Activated CD4-positive, CD25-positive, alpha-beta regulatory T cell treated with anti-CD3 and anti-CD28 coated beads, Interleukin-2, amount 50 U/mL, for 24 hours (primary cell): Measurements from ENCODE around the gene FAM47E.
"Not testable (repeated sequence)": the region's sequence is repeated elsewhere in the genome, so short reads cannot be mapped to it uniquely, and the experiment has no call there.

Source experiments
- ATAC-seq, 2 donors: fragments of 150-1000 bp; cut with Tn5 transposase; one replicate each; pipeline ENCODE4 v1.10.0; 2021; ENCODE audit warnings: mild to moderate bottlenecking in 1 of 2, moderate library complexity in 1 of 2

Gene FAM47E

DNA sequence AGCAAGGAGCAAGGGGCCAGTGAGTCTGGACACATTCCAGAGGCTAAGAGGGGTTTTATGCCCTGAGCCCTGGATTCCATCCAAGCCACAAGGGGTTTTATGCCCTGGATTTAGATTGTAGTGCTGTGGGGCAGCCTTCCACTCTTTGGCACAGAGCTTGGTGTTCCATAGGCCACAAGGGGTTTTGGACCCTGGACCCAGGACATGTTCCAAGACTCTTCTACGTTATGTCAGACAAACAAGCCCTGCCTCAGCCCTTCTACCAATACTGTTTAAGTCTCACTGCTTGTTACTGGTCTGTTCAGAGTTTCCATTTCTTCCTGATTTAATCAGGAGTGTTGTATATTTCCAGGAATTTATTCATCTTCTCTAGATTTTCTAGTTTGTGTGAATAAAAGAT lies 25.1 kb upstream of the FAM47E start:
- no peak for ATAC-seq

DNA sequence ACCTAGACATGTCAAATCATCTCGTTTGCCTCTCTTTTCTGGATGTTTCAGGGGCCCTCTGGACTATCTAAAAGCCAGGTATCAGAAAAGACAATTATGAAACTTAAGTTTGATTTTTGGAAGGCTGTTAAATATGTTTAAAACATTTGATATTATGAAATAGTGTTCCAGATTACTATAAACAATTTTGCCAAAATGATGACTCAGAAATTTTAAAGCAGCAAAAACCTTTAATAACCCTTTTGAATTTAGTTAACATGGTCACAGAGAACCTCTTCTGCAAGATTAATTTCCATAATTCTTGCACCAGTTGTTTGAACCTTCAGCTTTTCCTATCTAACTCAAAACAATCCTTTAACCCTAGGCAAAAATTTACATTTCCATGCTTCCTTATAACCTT lies 18.8 kb upstream of the FAM47E start:
- no peak for ATAC-seq

DNA sequence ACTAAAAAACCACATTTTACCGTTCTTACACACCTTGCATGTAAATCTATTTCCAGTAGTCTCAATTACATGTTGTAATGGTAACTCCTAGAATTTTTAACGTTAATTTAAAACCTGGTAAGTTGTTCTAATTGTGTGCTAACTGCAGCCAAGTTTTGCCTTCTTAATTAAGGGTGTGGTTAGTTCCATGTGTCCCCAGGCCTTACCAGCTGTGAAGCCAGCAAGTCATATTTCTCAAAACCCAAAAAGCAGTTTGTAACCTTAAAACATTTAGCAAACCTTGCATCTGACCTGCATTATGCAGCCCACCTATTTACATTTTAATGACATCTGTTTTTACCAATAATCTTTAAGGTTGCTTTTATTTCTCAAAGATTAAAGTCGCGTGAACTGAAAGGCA lies 18.4 kb upstream of the FAM47E start:
- ATAC-seq: no peak

DNA sequence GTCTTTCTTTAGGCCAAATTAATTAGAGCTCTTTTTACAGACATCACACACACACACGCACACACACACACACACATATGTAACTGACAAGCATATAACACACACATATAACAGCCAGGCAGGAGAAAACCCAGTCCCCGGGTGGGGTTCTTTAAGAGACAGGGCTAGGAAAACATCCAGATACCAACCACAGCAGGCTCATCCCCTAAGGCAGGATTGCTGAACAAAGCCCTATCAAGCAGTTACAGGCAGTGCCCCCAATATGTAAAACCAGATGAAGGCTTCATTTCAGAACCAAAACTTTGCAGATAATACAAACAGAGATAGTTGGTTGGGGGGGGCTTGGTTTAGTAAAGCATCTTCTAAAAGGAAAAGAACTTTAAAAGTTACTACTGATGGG lies 18.0 kb upstream of the FAM47E start:
- no peak for ATAC-seq

DNA sequence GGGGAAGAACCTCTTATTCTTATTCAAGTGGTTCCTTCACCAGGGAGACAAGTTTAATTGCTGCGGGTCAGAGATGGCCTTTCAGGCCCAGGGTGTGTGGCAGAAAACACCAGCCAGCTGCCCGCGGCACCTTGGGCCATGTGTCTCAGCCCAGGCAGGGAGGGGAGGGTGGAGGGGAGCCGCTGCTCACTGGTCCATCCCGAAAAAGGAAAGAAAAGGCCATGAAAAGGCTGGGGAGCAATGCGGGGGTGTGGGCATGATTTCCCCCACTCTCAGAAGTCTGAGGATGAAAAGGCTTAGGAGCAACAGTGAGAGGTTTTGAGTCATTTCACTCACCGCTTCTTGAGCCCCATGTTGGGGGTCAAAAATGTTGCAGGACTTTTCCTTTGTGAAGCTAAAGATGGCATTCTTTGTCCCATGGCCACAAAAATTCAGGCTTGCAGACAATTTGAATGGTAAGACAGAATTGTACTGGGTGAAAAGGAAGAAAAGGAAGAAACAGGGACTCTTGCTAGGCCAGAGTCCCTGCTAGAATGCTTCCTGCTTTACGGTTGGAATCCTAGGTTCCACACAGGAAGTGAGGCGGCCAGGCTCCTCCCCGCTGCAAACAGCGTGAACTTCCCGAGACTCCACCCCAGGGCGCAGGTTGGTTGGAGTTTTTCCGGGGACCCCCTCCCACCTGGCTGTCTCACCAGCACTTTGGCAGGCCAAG lies 17.4 kb upstream of the FAM47E start:
- ATAC-seq: no peak

DNA sequence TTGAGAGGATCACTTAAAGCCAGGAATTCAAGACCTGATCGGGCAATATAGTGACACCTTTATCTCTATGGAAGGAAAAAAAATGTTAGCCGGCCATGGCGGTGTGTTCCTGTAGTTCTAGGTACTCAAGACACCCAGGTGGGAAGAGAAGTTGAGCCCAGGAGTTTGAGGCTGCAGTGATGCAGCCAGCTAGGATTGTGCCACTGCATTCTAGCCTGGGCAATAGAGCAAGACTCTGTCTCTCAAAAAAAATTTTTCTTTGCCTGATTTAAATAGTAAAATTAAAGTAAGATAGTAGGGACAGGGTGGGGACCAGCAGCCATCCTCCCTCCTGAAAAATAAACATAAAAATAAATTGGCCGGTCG lies 16.9 kb upstream of the FAM47E start:
- no peak for ATAC-seq

DNA sequence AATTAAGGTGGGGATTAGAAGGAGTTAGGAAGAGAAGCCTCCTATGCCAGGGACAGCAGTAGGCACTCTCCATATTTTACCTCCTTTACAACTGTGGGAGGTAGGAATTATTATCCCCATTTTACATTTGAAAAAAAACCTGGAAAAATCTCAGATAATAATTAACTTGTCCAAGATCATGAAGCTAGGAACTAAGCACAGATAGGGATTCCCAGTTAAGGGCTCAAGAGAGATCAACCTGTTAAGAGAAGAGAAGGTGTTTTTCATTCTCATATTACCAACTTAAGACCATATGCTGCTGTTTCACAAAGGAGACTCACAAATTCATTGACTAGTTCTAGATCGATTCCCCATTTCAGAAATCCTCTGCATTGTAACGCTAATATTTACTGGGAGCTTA lies 16.1 kb upstream of the FAM47E start:
- ATAC-seq: no peak

DNA sequence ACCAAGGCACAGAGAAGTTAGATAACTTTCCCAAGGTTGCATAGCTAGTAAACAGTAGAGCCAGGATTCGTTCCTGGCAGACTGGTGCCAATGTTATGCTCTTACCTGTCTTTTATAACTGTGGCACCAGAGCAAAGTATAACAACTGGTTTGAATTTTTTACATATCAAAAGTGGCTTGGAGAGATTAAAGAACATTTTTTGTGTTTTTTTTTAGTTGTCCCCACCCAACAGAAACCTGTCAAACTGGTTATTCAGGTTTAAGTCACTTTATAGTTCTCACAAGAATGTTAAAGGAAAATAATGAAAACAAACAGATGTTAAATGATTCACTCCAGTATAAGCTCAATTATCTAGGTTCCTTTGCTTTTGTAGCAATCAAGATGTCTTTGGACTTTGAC lies 15.6 kb upstream of the FAM47E start:
- ATAC-seq: no peak

DNA sequence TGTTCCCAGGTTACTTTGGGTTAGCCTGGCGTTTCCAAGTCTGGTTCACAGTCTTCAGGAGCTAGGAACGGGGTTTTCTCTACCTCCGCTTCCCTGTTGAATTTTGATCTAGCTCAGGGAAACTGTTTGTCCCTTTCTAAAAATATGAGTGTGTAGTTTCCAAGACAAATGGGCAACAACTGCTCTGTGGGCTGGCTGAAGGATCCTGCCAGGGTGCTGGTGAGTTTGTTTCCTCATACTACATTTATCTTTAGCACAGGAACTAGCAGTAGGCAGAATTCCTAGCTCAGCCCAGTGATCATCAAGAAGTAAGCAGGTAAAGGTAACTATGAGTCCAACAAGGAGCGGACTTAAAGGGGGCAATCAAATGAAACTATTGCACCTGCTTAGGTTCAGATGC lies 13.3 kb upstream of the FAM47E start:
- no peak for ATAC-seq

DNA sequence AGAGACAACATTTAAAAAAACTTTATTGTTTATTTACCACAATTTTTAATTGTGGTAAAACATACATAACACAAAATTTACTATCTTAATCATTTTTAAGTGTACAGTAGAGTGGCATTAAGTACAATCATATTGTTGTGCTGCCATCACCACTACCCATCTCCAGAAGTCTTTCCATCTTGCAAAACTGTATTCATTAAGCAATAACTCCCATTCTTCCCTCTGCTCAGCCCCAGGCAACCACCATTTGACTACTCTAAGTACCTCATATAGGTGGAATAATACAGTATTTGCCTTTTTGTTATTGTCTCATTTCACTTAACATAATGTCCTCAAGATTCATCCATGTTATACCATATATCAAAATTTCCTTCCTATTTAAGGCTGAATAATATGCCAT lies 12.8 kb upstream of the FAM47E start:
- no peak for ATAC-seq

DNA sequence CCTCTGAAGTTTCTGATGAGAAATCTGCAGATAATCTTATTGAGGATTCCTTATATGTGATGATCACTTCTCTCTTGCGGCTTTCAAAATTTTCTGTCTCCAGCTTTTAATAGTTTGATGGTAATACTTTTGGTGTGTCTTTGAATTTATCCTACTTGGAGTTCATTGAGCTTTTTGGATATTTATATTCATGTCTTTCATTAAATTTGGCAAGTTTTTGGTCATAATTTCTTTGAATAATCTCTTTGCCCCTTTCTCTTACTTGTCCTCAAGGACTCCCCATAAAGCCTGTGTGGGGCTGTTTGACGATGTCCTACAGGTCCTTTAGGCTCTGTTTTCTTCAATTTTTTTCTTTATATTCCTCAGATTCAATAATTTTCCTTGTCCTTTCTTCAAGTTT lies 11.3 kb upstream of the FAM47E start:
- ATAC-seq: no peak

DNA sequence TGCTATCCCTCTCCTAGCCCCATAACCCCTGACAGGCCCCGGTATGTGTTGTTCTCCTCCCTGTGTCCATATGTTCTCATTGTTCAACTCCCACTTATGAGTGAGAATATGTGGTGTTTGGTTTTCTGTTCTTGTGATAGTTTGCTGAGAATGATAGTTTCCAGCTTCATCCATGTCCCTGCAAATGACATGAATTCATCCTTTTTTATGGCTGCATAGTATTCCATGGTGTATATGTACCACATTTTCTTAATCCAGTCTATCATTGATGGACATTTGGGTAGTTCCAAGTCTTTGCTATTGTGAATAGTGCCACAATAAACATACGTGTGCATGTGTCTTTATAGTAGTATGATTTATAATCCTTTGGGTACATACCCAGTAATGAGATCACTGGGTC lies 7.6 kb upstream of the FAM47E start:
- ATAC-seq: not testable (repeated sequence)

DNA sequence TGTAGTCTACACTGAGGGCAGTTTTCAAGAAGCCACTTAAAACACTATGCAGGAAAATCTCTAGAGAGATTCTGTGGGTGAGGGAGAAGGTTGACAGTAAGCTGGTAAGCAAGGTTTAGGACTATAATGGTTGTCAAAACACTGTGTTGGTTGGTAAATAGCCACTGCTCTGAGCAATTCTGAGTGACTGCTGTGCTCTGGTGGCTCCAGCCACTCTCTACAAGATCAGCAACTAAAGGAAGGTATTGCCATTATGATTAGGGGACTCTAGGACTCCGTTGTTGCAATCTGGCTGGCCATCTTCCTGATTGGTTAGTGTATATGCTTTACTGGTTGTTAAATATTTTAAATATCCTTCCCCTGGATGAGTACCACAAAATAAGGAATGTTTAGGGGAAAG lies 5.5 kb upstream of the FAM47E start:
- ATAC-seq: no peak

DNA sequence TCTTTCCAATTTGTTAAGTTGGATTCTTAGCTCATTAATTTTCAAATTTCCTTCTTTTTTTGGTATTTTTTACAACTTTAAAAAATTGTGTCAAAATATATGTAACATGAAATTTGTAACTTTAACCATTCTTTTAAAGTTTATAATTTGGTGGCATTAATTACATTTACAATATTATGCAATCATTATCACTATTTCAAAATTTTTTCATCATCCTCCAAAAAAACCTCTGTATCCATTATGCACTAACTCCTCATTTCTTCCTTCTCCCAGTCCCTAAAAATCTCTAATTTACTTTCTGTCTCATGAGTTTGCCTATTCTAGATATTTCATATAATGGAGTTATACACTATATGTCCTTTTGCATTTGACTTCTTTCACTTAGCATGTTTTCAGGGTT lies 4.7 kb upstream of the FAM47E start:
- no peak for ATAC-seq

DNA sequence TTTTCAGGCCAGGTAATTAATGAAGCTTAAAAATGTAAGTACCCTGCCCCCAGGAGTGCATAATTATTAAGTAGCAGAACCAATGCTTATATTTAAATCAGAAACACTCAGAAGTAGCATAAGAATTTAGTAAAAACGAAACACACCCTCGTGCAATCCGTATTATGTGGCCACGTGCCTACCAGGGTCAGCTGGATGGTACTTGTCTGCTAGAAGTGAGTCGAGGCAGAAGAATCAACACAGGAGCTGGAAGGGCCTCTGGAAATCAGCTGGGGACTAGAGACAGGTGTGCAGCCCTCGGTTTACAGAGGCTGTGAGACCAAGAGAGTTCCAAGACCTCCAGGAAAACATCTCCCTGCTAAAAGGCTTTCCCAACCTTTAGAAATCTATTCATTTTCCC lies 559 bp upstream of the FAM47E start:
- ATAC-seq: peak in 1 of 2 donors; percentile 24

DNA sequence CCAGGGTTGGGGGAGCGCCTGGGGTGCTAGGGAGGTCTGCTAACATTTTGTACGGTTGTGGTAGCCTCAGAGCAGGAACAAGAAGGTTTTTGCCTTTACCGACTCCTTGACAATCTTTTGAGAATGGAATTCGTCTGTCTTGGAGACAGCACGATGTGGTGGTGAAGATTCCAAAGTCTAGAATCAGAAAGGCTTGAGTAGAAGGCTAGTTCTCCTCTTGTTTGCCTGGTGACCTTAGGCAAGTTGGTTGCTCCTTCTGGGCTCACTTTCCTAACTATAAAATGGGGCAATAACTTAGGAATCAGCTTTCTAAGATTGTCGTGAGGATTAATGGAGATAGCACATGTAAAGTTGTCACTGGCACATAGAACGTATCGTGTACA lies 741 bp downstream of the FAM47E start:
- ATAC-seq: no peak

DNA sequence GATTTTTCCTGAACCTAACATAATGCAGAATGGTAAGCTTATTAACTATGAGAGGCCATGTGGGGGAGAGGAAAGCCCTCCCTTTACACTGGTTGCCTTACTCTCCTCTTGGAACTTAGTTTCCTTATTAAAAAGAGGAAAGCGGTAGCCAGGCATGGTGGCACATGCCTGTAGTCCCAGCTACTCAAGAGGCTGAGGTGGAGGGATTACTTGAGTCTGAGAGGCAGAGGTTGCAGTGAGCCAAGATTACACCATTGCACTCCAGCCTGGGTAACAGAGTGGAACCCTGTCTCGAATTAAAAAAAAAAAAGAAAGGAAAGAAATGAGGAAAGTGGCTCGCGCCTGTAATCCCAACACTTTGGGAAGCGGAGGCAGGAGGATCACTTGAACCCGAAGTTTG lies 2.0 kb downstream of the FAM47E start:
- no peak for ATAC-seq

DNA sequence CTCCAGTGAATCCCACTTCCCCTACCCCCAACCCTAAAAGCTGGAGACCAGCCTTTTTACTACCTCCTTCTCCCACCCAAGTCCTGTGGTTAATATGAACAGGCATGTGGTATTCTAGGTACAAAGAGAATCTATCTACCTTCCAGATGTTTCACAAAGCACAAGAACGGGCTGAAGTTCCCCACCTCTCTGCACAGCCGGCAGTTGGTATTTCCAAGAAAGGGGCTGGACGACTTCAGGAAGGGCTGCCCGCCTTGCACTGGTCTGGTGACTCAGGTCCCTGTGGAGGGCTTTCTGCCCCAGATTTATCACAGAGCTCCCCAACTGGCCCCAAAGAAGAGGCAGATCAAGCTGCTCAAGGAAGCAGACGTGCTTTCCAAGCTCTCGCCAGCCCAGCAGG lies 4.5 kb downstream of the FAM47E start:
- no peak for ATAC-seq

DNA sequence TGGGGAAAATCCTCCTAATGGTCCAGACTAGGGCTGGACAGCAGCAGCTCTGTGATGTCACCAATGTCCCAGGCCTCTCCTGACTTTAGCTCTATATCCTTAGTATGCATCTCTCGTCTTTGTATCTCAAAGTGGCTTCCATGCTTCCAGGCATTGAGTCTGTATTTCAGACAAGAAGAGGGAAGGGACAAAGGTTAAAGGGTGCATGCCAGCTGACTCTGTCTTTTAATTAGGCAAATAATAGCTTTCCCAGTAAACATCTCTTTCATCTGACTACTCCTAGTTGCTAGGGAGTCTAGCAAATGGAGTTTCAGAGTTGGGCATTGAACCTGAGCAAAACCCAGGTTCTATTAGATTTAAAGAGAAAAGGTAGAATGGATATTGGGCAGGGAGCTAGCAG lies 5.4 kb downstream of the FAM47E start:
- ATAC-seq: no peak

DNA sequence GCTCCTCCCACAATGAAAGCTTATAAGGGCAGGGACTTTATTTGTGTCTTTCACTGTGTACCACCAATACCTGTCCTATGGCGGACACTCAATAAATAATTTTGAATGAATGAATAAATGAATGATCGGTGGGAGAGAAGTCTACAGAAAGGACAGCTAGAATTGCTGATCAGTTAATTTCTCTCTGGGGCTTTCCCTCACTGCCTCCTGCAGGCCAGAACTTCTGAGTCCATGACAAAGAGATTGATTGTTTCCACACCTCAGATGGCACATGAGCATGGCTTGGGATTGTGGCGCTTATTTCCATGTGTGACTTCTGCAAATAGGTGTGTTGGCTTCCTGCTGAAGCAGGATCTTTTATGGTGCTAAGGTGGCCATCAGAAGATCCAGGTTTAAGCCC lies 6.3 kb downstream of the FAM47E start:
- ATAC-seq: no peak

DNA sequence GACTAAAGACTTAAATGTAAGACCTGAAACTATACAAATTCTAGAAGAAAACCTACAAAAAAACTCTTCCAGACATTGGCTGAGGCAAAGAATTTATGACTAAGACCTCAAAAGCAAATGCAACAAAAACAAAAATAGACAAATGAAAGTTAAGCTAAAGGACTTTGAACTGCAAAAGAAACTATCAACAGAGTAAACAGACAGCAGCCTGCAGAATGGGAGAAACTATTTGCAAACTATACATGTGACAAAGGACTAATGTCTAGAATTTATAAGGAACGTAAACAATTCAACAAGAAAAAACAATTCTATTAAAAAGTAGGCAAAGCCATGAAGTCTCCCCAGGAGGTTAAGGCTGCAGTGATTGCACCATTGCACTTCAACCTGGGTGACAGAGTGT lies 9.1 kb downstream of the FAM47E start:
- ATAC-seq: no peak

DNA sequence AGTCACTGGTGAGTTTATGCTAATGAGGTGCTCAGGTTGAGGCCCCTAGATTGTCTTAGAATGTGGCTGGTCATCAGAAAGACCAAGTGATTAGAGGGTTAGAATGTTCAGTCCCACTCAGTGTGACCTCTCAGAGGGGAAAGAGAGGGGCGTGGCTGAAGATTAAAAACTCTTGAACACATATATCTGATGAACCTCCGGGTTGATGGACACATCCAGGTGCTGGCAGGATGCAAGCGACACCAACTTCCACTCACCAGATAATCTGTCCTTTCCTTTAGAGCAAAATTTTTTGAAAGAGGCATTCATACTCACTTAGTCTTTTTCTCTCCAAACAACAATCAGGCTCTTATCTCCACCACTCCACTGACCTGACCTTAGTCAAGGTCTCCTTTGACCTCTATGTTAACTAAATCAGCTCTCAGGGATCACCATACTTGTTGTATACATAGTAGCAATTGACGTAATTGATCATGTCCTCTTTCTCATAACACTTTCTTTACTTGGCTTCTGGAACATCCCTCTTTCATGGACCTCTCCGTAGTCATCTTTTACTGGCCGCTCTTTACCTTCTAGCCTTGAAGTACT lies 14.2 kb downstream of the FAM47E start:
- no peak for ATAC-seq

DNA sequence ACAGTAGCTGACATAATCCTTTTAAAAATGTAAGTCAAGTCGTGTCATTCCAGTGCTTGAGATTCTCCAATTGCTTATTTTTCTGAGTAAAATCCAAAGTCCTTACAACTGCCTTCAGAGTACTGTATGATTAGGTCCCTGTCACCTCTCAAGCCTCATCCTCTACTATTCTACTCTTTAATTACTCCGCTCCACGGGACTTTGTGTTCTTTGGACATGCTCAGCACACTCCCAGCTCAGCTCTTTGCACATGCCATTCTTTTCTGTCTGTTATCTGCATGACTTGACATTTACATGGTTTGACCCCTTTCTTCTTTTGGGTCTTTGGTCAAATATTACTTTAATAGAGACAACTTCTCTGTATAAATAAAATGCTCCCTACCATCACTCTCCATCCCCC lies 15.1 kb downstream of the FAM47E start:
- ATAC-seq: no peak

DNA sequence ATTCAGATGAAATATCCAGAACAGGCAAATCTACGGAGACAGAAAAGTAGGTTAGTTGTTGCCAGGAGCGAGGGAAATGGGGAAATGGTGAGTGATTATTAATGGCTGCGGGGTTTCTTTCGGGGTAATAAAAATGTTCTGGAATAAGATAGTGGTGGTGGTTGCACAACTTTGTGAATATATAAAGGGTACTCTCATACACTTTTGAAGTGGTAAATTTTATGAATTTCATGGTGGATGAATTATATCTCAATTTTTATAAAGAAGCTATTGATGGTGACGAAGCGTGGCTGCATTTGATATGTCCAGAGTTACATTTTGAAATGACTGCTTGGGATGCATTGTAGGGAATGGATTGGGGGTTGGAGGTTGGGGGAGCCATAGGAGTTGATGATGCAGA lies 16.3 kb downstream of the FAM47E start:
- ATAC-seq: no peak
